ENCODE data around the gene SNX32.

The SNX32 gene

GRCh38 chr11:65880844-65881421, 47.2 kb downstream of the SNX32 start:
- no peaks in the 10 kb centered on the region for H3K27me3 ChIP-seq (ENCODE audit: low read length)
- no peaks in the 10 kb centered on the region for H3K9me2 ChIP-seq (replicated peaks; ENCODE audit: insufficient read depth, low read length)
- no peak overlapping the region for H2AFZ ChIP-seq (ENCODE audit: low read depth, low read length, severe bottlenecking)
- no peaks in the 10 kb centered on the region for H3K9me3 ChIP-seq (ENCODE audit: insufficient read depth, low read length)
- H3K36me3 ChIP-seq (ENCODE audit: low read length): no peaks in the 10 kb centered on the region
- TF ChIP-seq CTCF (IDR thresholded peaks at IDR 0.05; ENCODE audit: insufficient read depth, low read length, poor library complexity, severe bottlenecking): no peak
- no peak for TF ChIP-seq EZH2phosphoT487 (conservative IDR thresholded peaks at IDR 0.05; ENCODE audit: low read length)
- no peaks in the 10 kb centered on the region for H4K20me1 ChIP-seq (ENCODE audit: low read depth, low read length)
- no peak overlapping the region for H3K4me3 ChIP-seq (ENCODE audit: insufficient read depth, low read length, poor library complexity, severe bottlenecking)
- no peak overlapping the region for H3K27ac ChIP-seq (ENCODE audit: low read depth, low read length)
- H3F3A ChIP-seq (ENCODE audit: insufficient read depth): no peaks in the 10 kb centered on the region
- no peak overlapping the region for H3K9ac ChIP-seq (ENCODE audit: low read length)
- no peaks in the 10 kb centered on the region for H3K79me2 ChIP-seq (ENCODE audit: insufficient read depth, low read length)
- no peak overlapping the region for H3K4me2 ChIP-seq (ENCODE audit: low read depth, low read length, poor library complexity, severe bottlenecking)

- no peak overlapping the region for H3K9ac ChIP-seq (ENCODE audit: low read length)
- no peak overlapping the region for H3K27ac ChIP-seq (ENCODE audit: low read depth, low read length)
- no peak overlapping the region for H3K4me3 ChIP-seq (ENCODE audit: insufficient read depth, low read length, poor library complexity, severe bottlenecking)
- H3F3A ChIP-seq (ENCODE audit: insufficient read depth): 0 out of 2 replicates have a peak, but pooled peaks cover 7% of the 10 kb centered on the region
- H3K79me2 ChIP-seq (ENCODE audit: insufficient read depth, low read length): no peaks in the 10 kb centered on the region
- no peaks in the 10 kb centered on the region for H3K36me3 ChIP-seq (ENCODE audit: low read length)
- TF ChIP-seq EZH2phosphoT487 (conservative IDR thresholded peaks at IDR 0.05; ENCODE audit: low read length) (no peak), CTCF (IDR thresholded peaks at IDR 0.05; ENCODE audit: insufficient read depth, low read length, poor library complexity, severe bottlenecking) (no peak)
- H4K20me1 ChIP-seq (ENCODE audit: low read depth, low read length): no peaks in the 10 kb centered on the region
- no peaks in the 10 kb centered on the region for H3K27me3 ChIP-seq (ENCODE audit: low read length)
- no peak overlapping the region for H3K4me2 ChIP-seq (ENCODE audit: low read depth, low read length, poor library complexity, severe bottlenecking)
- H2AFZ ChIP-seq (ENCODE audit: low read depth, low read length, severe bottlenecking): no peak overlapping the region
- H3K9me2 ChIP-seq (replicated peaks; ENCODE audit: insufficient read depth, low read length): no peaks in the 10 kb centered on the region
- H3K9me3 ChIP-seq (ENCODE audit: insufficient read depth, low read length): no peaks in the 10 kb centered on the region
Measured at GRCh38 chr11:65882120-65883057, 48.6 kb downstream of the SNX32 start.

- Histone ChIP-seq H3K4me3 (ENCODE audit: insufficient read depth, low read length, poor library complexity, severe bottlenecking) (no peak overlapping the region), H2AFZ (ENCODE audit: low read depth, low read length, severe bottlenecking) (no peak overlapping the region), H3F3A (ENCODE audit: insufficient read depth) (0 out of 2 replicates have a peak, but pooled peaks cover 7% of the 10 kb centered on the region), H3K4me2 (ENCODE audit: low read depth, low read length, poor library complexity, severe bottlenecking) (no peak overlapping the region), H3K9ac (ENCODE audit: low read length) (no peak overlapping the region), H3K27ac (ENCODE audit: low read depth, low read length) (no peak overlapping the region), H4K20me1 (ENCODE audit: low read depth, low read length) (no peaks in the 10 kb centered on the region), H3K9me3 (ENCODE audit: insufficient read depth, low read length) (no peaks in the 10 kb centered on the region), H3K27me3 (ENCODE audit: low read length) (no peaks in the 10 kb centered on the region), H3K36me3 (ENCODE audit: low read length) (no peaks in the 10 kb centered on the region), H3K9me2 (replicated peaks; ENCODE audit: insufficient read depth, low read length) (no peaks in the 10 kb centered on the region), H3K79me2 (ENCODE audit: insufficient read depth, low read length) (0 out of 2 replicates have a peak, but pooled peaks cover 6% of the 10 kb centered on the region)
- no peak for TF ChIP-seq CTCF (IDR thresholded peaks at IDR 0.05; ENCODE audit: insufficient read depth, low read length, poor library complexity, severe bottlenecking)
- no peak for TF ChIP-seq EZH2phosphoT487 (conservative IDR thresholded peaks at IDR 0.05; ENCODE audit: low read length)
Measured at GRCh38 chr11:65883058-65883761, 49.4 kb downstream of the SNX32 start.

All from SU-DHL-6 (cell line).